Activated T-cell treated with anti-CD3 and anti-CD28 coated beads for 48 hours (primary cell): ENCODE measurements around the gene WDR74.
"Not testable (repeated sequence)": the region's sequence is repeated elsewhere in the genome, so short reads cannot be mapped to it uniquely, and the experiment has no call there.

Source experiments
- DNase-seq: peaks from one replicate; pipeline ENCODE4 v3.0.0-alpha.2; 2020; ENCODE audit warnings: low read depth

The WDR74 gene

DNA sequence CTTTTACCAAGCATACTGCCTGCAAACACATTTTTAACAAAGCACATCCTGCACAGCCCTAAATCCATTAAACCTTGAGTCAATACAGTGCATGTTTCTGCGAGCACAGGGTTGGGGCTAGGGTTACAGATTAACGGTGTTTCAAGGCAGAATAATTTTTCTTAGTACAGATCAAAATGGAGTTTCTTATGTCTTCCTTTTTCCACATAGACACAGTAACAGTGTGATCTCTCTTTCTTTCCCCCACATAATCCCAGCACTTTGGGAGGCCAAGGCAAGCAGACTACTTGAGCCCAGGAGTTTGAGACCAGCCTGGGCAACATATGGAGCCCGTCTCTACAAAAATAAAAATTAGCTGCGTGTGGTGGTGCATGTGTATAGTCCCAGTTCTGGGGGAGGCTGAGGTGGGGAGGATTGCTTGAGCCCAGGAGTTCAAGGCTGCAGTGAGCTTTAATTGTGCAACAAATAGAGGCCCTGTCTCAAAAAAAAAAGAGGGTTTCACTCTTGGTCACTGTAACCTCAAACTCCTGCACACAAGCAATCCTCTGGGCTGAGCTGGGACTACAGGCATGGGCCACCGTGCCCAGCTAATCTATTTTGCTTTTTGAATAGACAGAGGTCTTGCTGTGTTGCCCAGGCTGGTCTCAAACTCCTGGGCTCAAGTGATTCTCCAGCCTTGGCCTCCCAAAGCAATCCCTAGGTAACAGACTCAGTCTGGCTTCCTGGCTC is 21.6 kb upstream of the WDR74 start:
- DNase-seq = no peak

DNA sequence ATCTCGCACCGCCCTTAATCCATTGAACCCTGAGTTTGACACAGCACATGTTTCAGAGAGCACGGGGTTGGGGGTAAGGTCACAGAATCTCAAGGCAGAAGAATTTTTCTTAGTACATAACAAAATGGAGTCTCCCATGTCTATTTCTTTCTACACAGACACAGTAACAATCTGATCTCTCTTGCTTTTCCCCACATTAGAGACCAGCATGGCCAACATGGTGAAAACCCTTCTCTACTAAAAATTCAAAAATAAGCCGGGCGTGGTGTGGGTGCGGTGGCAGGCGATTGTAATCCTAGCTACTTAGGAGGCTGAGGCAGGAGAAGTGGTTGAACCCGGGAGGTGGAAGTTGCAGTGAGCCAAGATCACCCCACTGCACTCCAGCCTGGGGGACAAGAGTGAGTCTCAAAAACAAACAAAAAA is 19.9 kb upstream of the WDR74 start:
- DNase-seq = not testable (repeated sequence)

DNA sequence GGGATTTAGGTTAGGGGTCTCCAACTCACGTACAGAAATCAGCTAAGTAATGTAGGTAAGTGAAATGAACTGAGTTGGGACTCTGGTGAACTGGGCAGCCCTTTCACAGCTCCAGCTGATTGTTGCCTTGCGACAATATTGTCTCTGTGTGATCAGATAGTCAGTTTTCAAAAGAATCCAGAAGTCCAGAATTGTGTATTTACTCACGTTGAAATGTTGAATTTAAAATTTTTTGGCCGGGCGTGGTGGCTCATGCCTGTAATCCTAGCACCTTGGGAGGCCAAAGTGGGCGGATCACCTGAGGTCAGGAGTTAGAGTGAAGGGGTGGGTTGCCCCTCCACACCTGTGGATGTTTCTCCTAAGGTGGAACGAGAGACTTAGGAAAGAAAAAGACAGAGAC is 18.8 kb upstream of the WDR74 start:
- no peak for DNase-seq

DNA sequence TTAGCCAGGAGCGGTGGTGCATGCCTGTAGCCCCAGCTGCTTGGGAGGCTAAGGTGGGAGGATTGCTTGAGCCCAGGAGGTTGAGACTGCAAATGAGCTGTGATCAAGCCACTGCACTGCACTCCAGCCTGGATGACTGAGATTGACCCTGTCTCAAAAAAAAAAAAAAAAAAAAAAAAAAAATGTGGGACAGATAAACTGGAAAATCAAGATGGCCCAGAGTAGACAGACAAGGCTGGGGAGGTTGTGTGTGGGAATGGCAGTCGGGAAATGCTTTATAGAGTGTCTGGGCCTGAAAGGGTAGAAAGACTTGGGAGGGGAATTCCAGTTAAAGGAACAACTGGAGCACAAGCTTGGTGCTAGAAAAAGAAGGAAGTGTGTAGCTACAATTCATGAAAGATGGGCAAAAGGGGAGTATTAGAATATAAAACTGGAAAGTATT is 18.2 kb upstream of the WDR74 start:
- no peak for DNase-seq

DNA sequence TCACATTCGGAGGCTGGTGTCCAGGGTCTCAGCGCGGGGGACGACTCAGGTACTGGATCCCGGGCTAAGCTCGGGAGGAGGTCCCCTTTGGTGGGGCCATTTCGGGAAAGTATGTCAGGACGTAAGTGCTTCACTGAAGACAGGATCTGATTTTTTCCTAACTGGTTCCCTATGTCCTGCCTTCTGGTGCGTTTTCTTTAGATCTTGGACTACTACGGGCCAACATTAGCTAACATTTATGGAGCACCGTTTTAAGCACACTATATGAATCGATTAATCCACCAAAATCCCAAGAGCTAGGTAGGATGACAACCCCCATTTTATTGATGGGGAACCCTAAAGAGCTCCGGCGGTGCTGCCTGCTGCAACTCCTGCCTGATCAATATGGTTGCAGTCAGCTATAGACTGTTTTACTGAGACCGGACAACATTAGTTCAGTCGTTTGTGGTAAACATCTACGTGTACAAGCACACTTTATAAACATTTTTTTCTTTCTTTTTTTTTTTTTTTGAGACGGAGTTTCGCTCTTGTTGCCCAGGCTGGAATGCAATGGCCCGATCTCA is 17.0 kb upstream of the WDR74 start:
- no peak for DNase-seq

DNA sequence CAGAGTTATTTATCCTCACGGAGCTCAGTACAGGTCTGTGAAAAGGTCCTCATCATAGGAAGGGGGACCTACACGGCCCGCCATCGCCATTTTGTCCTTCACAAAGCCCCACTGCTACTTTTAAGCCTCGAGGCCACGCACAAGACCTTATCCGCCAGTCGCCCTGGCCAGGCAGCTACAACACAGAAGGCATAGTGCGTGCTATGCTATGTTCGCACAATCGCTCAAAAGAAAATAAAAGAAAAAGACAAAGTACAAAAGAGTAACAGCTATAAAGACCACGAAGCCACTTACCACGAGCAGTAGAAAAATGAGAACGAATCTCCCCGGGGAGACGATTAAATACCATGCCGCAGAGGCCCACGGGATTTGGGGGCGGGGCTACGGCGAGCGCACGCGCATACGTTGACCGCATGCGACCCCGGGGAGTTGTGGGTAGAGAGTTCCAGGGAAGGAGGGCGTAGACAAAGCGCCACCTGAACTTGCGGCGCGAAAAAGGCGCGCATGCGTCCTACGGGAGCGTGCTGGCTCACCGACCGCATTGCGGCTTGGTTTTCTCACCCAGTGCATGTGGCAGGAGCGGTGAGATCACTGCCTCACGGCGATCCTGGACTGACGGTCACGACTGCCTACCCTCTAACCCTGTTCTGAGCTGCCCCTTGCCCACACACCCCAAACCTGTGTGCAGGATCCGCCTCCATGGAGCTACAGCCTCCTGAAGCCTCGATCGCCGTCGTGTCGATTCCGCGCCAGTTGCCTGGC is 16.4 kb upstream of the WDR74 start:
- DNase-seq = peak; percentile 98

DNA sequence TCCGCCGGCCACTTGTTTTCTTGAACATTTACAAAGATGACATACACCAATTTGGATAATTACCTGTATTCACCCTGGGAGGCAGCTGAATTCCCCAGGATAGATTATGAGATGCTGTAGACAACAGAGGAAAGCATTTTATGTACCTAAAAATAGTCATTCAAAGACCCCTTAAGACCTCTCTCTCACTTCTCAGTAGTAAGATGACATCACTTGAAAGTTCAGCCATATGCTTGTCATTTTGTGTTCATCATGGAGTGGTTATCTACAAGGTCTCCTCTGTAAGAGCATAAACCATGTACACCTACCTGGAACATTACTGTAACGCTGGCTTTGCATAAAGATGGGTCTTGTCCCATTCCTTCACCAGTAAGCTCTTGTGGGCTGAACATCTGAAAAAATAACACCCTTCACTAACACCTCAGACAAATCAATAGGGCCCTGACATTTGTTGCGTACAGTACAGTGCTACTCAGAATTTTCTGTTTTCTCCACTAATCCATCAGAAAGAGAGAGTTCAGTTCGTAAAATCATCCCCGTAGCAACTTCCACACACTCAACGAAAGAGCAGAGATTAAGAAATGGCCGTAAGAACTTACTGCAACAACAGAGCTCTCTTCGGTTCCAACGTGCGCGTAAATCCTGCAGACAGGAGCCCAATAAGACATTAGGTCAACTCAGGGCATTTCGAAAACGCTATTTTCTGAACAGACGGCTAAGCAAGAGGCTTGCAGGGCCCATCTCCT is 15.6 kb upstream of the WDR74 start:
- no peak for DNase-seq

DNA sequence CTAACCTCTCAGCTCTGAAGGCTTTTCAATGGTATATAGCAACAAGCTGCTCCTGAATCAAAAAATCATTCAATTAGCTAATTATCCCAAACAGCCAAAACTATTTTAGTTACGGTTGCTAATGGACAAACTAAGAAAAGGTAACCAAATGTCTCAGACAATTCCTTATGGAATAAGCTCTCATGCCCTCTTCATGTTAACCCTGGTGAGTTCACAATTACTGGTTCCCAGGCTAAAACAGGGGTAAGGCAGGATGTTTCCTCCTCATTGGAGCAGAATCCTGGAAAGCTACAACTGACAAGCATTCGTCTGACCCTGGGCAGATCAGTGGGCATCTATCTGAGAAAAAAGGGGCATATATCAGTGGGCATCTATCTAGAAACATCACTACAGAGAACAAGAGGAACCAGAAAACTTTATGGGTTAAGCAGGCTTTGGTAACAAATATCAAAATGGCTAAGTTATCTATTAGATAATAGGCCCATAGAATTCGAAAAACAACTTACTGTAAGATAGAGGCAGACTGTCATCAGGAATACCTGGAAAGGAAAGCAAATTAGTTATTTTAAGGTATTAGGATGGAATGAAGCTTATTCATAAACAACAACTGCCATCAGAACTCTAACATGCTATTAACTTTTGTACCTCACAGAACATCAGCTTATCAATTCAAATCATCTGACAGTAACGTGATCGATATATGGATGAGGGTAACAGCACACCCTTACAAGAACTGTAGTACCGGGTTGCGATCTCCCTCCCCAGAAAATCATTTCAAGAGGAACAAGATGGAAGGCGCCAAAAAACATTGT is 14.8 kb upstream of the WDR74 start:
- DNase-seq = no peak

DNA sequence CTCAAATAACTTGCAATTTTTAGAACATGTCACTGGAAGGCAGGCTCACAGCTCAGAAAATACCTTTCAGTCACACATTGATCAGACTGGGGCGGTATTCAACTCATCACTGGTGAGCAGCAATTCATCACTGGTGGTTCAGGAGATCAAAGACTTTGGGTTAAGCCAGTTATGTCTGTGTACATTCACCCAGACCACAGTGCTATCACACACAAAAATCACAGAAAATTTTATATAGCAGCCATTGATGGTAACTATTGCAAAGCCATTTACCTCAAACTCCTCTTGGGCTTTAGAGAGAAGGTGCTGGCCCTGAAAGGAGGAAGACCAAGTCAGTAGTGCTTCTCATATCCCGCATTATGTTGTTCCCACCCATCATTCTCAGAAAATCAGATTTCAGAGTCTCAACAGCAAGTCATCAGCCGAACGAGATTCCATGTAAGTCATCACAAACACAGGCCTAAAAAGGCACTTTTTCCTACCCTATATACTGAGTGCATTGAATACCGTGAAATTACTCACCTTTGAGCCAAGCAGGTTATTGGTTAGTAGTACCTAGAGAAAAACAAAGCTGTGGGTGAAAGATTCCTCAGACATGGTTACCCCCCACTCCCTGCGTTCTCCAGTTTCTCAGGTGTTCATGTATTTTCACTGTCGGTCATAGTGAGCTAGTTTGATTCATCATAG is 14.0 kb upstream of the WDR74 start:
- DNase-seq = no peak

DNA sequence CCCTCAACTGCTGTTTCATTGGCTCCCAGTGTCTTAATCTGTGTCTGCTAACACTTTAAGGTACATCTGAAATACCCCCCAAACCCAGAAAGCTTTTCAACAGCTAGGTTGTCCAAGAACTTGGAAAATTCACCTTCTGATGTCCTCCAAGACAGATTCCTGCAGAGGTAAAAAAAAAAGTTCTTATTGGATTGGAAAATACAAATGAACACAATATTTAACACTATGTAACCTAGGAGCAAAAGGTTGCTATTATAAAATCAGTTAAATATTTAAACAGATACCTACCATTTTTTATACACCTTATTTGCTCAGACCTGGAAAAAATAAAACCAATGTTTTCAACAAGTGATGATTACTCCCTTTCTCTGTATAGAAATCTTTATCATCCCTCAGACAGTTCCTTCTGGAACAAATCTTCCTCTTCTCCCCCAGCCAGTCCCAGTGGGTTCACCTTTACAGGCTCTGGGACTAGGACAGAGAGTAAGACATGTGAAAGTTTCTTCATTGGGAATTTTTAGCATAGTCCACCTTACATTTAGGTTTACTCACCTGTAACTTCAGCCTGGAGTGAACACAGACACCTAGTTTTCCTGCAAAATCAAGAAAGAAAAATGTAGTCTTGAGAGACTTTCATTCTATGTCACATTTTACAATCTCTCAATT is 13.3 kb upstream of the WDR74 start:
- no peak for DNase-seq

DNA sequence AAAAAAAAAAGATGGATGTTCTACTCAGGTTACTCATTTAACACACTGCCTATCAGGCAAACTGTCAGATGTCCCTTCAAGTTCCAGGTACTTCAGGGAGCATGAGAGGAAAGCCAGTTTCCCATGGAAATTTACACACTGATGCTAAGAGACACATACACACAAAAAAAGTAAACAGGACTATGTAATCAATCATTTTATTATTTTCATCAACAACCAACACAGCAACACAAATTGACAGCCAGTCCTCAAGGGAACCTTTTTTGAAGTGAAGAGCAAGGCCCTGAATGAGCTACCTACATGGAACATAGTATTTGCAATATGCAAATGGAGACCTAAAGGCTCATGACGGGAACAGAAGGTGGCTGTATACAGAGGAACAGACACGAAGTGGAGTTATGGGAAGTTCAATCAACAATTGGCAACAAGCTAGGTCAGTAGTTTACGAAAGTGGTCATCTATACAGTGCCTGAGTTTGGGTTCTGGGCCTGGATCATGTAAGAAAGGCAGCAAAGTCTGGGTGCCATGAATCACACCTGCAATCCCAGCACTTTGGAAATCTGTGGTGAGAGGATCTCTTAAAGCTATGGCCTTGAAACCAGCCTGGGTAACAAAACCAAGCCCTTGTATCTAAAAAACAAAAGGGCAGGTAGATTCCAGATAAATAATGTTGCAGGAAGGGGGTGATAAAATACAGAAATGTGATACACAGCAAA is 12.6 kb upstream of the WDR74 start:
- DNase-seq = no peak

DNA sequence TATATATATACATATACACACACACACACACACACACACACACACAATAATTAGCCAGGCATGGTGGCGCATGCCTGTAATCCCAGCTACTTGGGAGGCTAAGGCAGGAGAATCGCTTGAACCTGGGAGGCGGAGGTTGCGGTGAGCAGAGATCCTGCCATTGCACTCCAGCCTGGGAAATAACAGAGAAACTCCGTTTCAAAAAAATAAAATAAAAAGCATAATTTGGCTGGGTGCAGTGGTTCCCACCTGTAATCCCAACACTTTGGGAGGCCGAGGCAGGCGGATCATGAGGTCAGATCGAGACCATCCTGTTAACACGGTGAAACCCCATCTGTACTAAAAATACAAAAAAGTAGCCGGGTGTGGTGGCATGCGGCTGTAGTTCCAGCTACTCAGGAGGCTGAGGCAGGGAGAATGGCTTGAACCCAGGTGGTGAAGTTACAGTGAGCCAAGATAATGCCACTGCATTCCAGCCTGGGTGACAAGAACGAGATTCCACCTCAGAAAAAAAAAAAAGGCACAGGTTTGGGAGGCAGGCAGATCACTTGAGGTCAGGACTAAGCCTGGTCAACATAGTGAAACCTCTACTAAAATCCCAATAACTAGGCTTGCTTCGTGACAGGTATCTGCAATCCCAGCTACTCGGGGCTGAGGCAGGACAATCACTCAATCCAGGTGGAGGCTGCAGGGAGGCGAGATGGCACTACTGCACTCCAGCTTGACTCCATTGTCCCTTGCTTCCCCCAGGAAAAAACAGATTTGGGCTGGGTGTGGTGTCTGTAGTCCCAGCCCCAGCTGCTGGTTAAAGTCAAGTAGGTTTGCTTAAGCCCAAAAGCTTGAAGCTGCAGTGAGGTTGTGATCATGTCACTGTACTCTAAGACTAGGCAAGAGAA is 11.8 kb upstream of the WDR74 start:
- peak; percentile 51 for DNase-seq

DNA sequence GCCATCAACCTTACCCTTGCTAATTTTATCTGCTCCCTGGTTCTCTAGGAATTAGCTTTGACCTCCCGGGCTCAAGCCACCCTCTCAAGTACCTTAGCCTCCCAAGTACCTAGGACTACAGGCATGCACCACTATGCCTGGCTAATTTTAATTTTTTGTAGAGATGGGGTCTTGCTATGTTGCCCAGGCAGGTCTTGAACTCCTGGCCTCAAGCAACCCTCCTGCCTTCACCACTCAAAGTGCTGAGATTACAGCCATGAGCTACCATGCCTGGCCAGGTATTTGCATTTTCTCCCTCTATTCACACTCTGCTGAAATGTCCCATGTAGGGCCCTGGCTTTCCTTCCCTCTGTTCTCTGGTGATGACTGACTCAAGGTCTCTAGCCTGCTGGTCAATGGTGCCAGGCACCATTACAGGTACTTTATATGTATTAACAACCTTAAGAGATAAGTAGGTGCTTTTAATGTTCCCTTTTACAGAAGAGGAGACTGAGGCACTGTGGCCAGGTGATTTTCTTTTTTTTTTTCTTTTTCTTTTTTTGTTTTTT is 8.5 kb upstream of the WDR74 start:
- DNase-seq = no peak

DNA sequence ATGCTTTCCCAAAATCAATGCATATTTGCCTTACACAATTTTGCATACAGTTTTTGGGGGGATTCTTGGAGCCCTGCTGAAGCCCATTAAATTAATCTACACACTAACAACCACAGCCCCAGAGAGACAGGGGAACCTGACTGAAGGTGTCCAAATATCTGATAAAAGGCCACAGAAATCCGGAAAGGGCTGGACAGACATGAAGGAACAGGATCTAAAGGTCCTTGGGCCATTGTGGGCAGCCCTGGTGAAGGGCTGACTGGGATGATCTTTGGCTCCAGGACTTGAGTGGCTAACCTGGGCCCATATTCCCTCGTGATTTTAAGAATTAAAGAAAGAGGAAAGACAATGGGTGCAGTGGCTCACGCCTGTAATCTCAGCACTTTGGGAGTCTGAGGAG is 6.8 kb upstream of the WDR74 start:
- DNase-seq = no peak

DNA sequence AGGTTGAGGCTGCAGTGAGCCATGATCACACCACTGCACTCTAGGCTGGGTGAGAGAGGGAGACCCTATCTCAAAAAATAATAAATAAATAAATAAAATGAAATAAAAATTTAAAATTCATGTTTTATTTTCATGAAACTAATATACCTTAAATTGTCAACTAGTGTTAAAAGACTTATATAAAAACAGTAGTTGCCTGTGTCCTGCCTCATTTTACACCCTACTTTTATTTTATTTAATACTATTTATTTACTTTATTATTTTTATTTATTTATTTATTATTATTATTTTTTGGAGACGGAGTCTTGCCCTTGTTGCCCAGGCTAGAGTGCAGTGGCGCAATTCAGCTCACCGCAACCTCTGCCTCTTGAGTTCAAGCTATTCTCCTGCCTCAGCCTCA is 4.8 kb upstream of the WDR74 start:
- DNase-seq = no peak

DNA sequence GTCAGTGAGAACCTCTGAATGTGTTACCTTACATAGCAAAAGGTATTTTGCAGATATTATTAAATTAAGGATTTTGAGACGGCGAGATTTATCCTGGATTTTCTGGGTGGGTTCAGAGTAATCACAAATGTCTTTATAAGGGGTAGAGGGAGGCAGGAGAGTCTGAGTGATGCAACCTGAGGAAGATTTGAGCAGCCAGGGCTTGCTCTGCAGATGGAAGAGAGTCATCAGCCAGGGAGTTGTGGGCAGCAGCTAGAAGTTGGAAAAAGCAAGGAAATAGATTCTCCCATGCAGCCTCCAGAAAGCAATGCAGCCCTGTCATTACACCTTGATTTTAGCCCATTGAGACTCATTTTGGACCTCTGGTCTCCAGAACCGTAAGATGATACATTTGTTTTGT is 4.1 kb upstream of the WDR74 start:
- DNase-seq = no peak

DNA sequence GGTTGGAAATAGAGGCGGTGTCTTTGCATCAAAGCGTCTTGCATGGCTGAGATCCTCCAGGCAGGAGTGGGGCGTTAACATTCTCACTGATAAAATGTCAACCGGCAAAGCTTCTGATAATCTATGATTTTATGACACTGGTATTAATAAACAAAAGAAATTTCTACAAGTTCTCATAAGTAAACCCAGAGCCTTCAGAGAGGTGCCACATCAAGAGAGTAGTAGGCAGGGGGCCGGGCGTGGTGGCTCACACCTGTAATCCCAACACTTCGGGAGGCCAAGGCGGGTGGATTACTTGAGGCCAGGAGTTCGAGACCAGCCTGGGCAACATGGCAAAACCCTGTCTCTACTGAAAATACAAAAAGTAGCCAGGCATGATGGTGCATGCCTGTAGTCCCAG is 3.5 kb upstream of the WDR74 start:
- DNase-seq = not testable (repeated sequence)

DNA sequence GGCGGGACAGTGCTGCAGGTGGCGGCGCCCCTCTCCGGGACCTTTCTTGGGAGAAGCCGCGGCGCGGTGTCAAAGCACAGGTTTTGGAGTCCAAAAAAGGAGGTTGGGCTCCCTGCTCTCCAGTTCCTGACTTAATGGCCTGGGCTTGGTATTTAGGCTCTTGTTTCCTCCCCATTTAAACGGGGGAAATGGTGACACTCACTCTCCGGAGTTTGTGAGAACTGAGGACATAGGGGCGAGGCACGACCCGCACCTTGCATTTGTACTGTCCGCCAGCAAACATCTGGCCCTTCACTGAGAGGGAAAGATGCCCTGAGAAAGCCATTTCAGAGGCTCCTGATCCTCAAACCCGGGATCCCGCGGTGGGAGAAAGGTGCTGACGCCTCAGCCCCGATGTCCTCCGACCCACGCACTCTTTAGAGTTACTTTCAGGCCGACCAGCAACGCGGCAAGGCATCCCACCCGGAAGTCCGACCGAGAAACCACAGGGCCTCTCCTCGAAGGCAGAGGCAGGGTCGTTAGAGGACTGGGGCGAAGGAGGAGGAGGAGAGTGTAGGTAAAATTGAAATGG is 2.9 kb upstream of the WDR74 start:
- no peak for DNase-seq
